C4-2B (cell line): ENCODE results near the gene SLC24A1.

Source experiments
- H3K27ac ChIP-seq: fragments of 450-650 bp; 2 replicates; pipeline ENCODE4 v1.5.1; 2017
- CTCF ChIP-seq: fragments of 450-650 bp; conservative IDR thresholded peaks from 2 replicates; pipeline ENCODE4 v1.5.1; 2017; ENCODE audit warnings: mild to moderate bottlenecking
- ZFX ChIP-seq: fragments of 450-650 bp; IDR thresholded peaks from 2 replicates; pipeline ENCODE4 v1.6.1; 2017

The SLC24A1 gene

GRCh38 chr15:65633752-65634151 is 12.0 kb downstream of the SLC24A1 start:
- TF ChIP-seq CTCF (no peak), ZFX (no peak)
- H3K27ac ChIP-seq: no peak overlapping the region

GRCh38 chr15:65634356-65634755 is 12.6 kb downstream of the SLC24A1 start:
- H3K27ac ChIP-seq: no peak overlapping the region
- TF ChIP-seq ZFX: no peak
- no peak for TF ChIP-seq CTCF

GRCh38 chr15:65638109-65638508 is 16.4 kb downstream of the SLC24A1 start:
- H3K27ac ChIP-seq: no peak overlapping the region
- TF ChIP-seq CTCF: no peak
- TF ChIP-seq ZFX: no peak

GRCh38 chr15:65638681-65639089 is 16.9 kb downstream of the SLC24A1 start:
- peak; percentile 90 for TF ChIP-seq CTCF
- TF ChIP-seq ZFX: no peak
- H3K27ac ChIP-seq: no peak overlapping the region

GRCh38 chr15:65639509-65639908 is 17.8 kb downstream of the SLC24A1 start:
- no peak overlapping the region for H3K27ac ChIP-seq
- no peak for TF ChIP-seq ZFX
- no peak for TF ChIP-seq CTCF

- TF ChIP-seq CTCF: no peak
- no peak for TF ChIP-seq ZFX
- H3K27ac ChIP-seq: no peak overlapping the region
Measured at GRCh38 chr15:65641768-65642475, 20.2 kb downstream of the SLC24A1 start.

- no peak for TF ChIP-seq CTCF
- no peak for TF ChIP-seq ZFX
- H3K27ac ChIP-seq: no peak overlapping the region
Measured at GRCh38 chr15:65642594-65642993, 20.9 kb downstream of the SLC24A1 start.
